K562 (cell line): ENCODE measurements around the gene ARL8A. TPM values are rescaled to one million over a fixed set of nuclear protein-coding genes. Genes with fewer than 3 reads are reported as not detected.

Experiments
- ATAC-seq: fragments of 200-7000 bp; cut with Tn5 transposase; 3 replicates; pipeline ENCODE4 v1.9.1; 2020; ENCODE audit warnings: moderate library complexity
- BruUV-seq: library from RNA; stranded (reverse); fragments of 400-500 nt; replicated peaks from 2 replicates; lab custom pipeline; 2021; lab: Mats Ljungman, UMichigan
- CTCF ChIA-PET: fragments of 300-600 bp; formaldehyde crosslinking; extraction: SDS; loops from one replicate; lab custom pipeline; 2021; ENCODE audit warnings: low intra/inter-chr PET ratio; lab: Yijun Ruan, JAX
- POLR2A ChIA-PET: fragments of 300-600, 350-650 bp; sonication (Branson Sonifier 250); formaldehyde crosslinking; extraction: SDS; loops from one replicate; lab custom pipeline; 2021; ENCODE audit warnings: antibody characterized with exemption, inconsistent platforms; lab: Yijun Ruan, JAX
- DNase-seq, 4 experiments: peaks; one replicate each; pipeline versions ENCODE4 v3.0.0 to v3.0.0-alpha.2; 2011 to 2018; ENCODE audit warnings: low spot score in 3 of 4, mixed read lengths in 3 of 4; ENCODE audit errors: extremely low read depth in 1 of 4
- FAIRE-seq: peaks from 2 replicates; lab custom pipeline; 2011; peaks lifted over from hg19 to GRCh38; lab: Jason Lieb, UNC
- H2AFZ ChIP-seq: 2 replicates; pipeline ENCODE4 v1.6.0; 2011; ENCODE audit warnings: low read depth, low read length, control low read depth, inconsistent platforms
- H3K27ac ChIP-seq: fragments of 200-600 bp; 3 replicates; pipeline ENCODE4 v1.8.0; 2011; ENCODE audit warnings: low read depth, mild to moderate bottlenecking, control low read depth, inconsistent platforms, low read length, moderate library complexity, mixed read lengths; ENCODE audit errors: extremely low read depth
- H3K27me3 ChIP-seq, 2 experiments: fragments of 300-600 bp in 1 of 2; 2 replicates in 1 of 2; 3 replicates in 1 of 2; pipeline versions ENCODE4 v1.6.0 to v1.8.0; 2011; ENCODE audit warnings: inconsistent platforms in 2 of 2, low read length in 2 of 2, mild to moderate bottlenecking in 1 of 2, mixed read lengths in 1 of 2, moderate library complexity in 1 of 2; ENCODE audit not compliant: control insufficient read depth in 2 of 2, insufficient read depth in 2 of 2
- H3K36me3 ChIP-seq: fragments of 300-600 bp; 3 replicates; pipeline ENCODE4 v1.8.0; 2011; ENCODE audit warnings: mild to moderate bottlenecking, low read length, inconsistent platforms; ENCODE audit not compliant: control insufficient read depth, insufficient read depth
- H3K4me1 ChIP-seq, 2 experiments: fragments of 200-600 bp in 1 of 2; replicated peaks in 1 of 2; 2 replicates in 1 of 2; 3 replicates in 1 of 2; pipeline versions ENCODE4 v1.5.1 to v1.8.0; 2011; ENCODE audit warnings: inconsistent platforms in 2 of 2, low read length in 2 of 2, mild to moderate bottlenecking in 1 of 2, mixed read lengths in 1 of 2, moderate library complexity in 1 of 2; ENCODE audit not compliant: control insufficient read depth in 2 of 2, insufficient read depth in 2 of 2
- H3K4me2 ChIP-seq: 2 replicates; pipeline ENCODE4 v1.6.1; 2011; ENCODE audit warnings: low read length, control low read depth, inconsistent platforms, mixed read lengths; ENCODE audit not compliant: insufficient read depth
- H3K4me3 ChIP-seq: fragments of 200-600 bp; sonication (generic), shearing (Covaris generic); 2 replicates; pipeline ENCODE4 v1.5.1; 2016; ENCODE audit warnings: control low read depth, inconsistent platforms
- H3K79me2 ChIP-seq: fragments of 200-600 bp; 3 replicates; pipeline ENCODE4 v1.8.0; 2011; ENCODE audit warnings: low read length, inconsistent platforms; ENCODE audit not compliant: control insufficient read depth, insufficient read depth
- H3K9ac ChIP-seq, 2 experiments: 2 replicates each; pipeline versions ENCODE4 v1.6.0 to v1.6.1; 2011; ENCODE audit warnings: low read depth in 2 of 2, low read length in 2 of 2, control low read depth in 1 of 2, inconsistent platforms in 1 of 2, mild to moderate bottlenecking in 1 of 2, mixed read lengths in 1 of 2; ENCODE audit not compliant: insufficient read depth in 1 of 2
- H3K9me1 ChIP-seq: one replicate; pipeline ENCODE4 v1.6.0; 2011; ENCODE audit warnings: inconsistent platforms, mild to moderate bottlenecking, low read length, moderate library complexity; ENCODE audit not compliant: control insufficient read depth, insufficient read depth
- H3K9me3 ChIP-seq: replicated peaks from 2 replicates; pipeline ENCODE4 v1.5.1; 2011; ENCODE audit warnings: low read depth, low read length, inconsistent platforms; ENCODE audit not compliant: control insufficient read depth, insufficient read depth
- H4K20me1 ChIP-seq: replicated peaks from 2 replicates; pipeline ENCODE4 v1.6.1; 2011; ENCODE audit warnings: low read length, inconsistent platforms, mixed read lengths; ENCODE audit not compliant: control insufficient read depth, insufficient read depth
- ELF4 ChIP-seq: fragments of 450-650 bp; formaldehyde crosslinking; IDR thresholded peaks from 2 replicates; pipeline ENCODE4 v1.4.0; 2022; ENCODE audit warnings: missing genetic modification characterization
- ILF3 ChIP-seq: fragments of 450-650 bp; IDR thresholded peaks from 2 replicates; pipeline ENCODE4 v1.6.1; 2018; ENCODE audit warnings: antibody characterized with exemption, mild to moderate bottlenecking, moderate library complexity, borderline replicate concordance
- JUN ChIP-seq, 2 experiments: sonication (generic) in 1 of 2; formaldehyde crosslinking in 1 of 2; IDR thresholded peaks; 2 replicates each; pipeline versions ENCODE4 v1.6.1 to v1.8.0; 2012 to 2022; ENCODE audit warnings: borderline replicate concordance in 2 of 2, mild to moderate bottlenecking in 2 of 2, improper control_type of control experiment in 1 of 2, low read depth in 1 of 2, low read length in 1 of 2, missing genetic modification reagents in 1 of 2
- KLF6 ChIP-seq: fragments of 250-450 bp; sonication (Bioruptor Pico); IDR thresholded peaks from 2 replicates; pipeline ENCODE4 v1.4.0; 2020; ENCODE audit warnings: mild to moderate bottlenecking, moderate library complexity, borderline replicate concordance
- MIER1 ChIP-seq: fragments of 450-650 bp; IDR thresholded peaks from 2 replicates; pipeline ENCODE4 v1.6.1; 2016; ENCODE audit warnings: antibody characterized with exemption, mild to moderate bottlenecking, low read depth
- NONO ChIP-seq, 2 experiments: fragments of 200-400 bp in 1 of 2; fragments of 450-650 bp in 1 of 2; formaldehyde crosslinking in 1 of 2; IDR thresholded peaks; 2 replicates each; pipeline ENCODE4 v1.6.1; 2017; ENCODE audit warnings: low read depth in 2 of 2, mild to moderate bottlenecking in 2 of 2, moderate library complexity in 2 of 2, low read length in 1 of 2
- PYGO2 ChIP-seq: fragments of 450-650 bp; IDR thresholded peaks from 2 replicates; pipeline ENCODE4 v1.6.1; 2016; ENCODE audit warnings: mild to moderate bottlenecking, missing genetic modification characterization, moderate library complexity, missing compliant biosample characterization
- RNF2 ChIP-seq: sonication (generic); IDR thresholded peaks from 2 replicates; pipeline ENCODE4 v1.6.1; 2016
- TEAD2 ChIP-seq: fragments of 450-650 bp; IDR thresholded peaks from 2 replicates; pipeline ENCODE4 v1.6.1; 2016; ENCODE audit warnings: missing genetic modification characterization, control low read depth, missing compliant biosample characterization
- WGBS: fragments of 100-300 bp; shearing (Covaris generic); methylation state at CpG from one replicate; pipeline ENCODE4 v1.1.6; 2016; ENCODE audit warnings: low coverage, mixed read lengths; ENCODE audit not compliant: insufficient coverage; ENCODE audit errors: missing lambda C conversion rate; 5-methylcytosine and 5-hydroxymethylcytosine counted together
- in situ Hi-C: fragments of 300-500 bp; cut with MboI; formaldehyde crosslinking; loops from 4 replicates; pipeline ENCODE4 v1.15.0; 2018; ENCODE audit warnings: inconsistent platforms, mixed read lengths
- intact Hi-C: fragments of 100-400 bp; cut with micrococcal nuclease; formaldehyde crosslinking; loops from 2 replicates; pipeline ENCODE4 v1.14.2; 2022
- polyA plus RNA-seq, 8 experiments: library from polyadenylated mRNA; depleted of rRNA in 4 of 8; stranded (reverse) in 5 of 8; unstranded in 3 of 8; fragments of >200 nt; fragmentation: Nextera tagmentation in 2 of 8; fragmentation: Illumina TruSeq in 1 of 8; extraction: Ambion mirVana in 2 of 8; extraction: Trizol in 1 of 8; gene quantifications; 2 replicates each; pipeline versions ENCODE4 v1.2.1 to v1.2.3, GENCODE V29; 2011 to 2014; ENCODE audit warnings: inconsistent platforms in 1 of 8, missing spikeins in 1 of 8
- total RNA-seq, 7 experiments: library from RNA; depleted of rRNA in 6 of 7; stranded (reverse); fragments of >200 nt in 6 of 7; fragmentation: Illumina TruSeq in 2 of 7; extraction: Trizol in 2 of 7; gene quantifications; 2 replicates each; pipeline versions ENCODE4 v1.2.1 to v1.2.3, GENCODE V29; 2011 to 2021; ENCODE audit warnings: low replicate concordance in 1 of 7
- TF ChIP-seq, protein P1 (sequence below): fragments of 200-600 bp; sonication (generic); IDR thresholded peaks from one replicate; pipeline ENCODE4 v1.6.1; 2012; ENCODE audit warnings: mild to moderate bottlenecking, low read depth, low read length, inconsistent platforms

Gene ARL8A
- total and polyA plus RNA-seq, 9 of the 15 experiments (the other 6 are each of a cell fraction or from before 2014, with no cell fraction given), result 0.17 to 27.3 (median 15.6) TPM

- no TSS peak for BruUV-seq
- Histone ChIP-seq H3K4me3 (no peak within 1 kb of the TSS), H3K79me2 (no peaks in the 10 kb centered on the region), H2AFZ (no peak within 1 kb of the TSS), H3K9ac (no peak within 1 kb of the TSS), H4K20me1 (peaks cover 7% of the 10 kb centered on the region; the same call in 1 of the 2 replicates), H3K27me3 (peaks cover 14 to 46% of the 10 kb centered on the region in 2 experiments; a peak in 4 of 5 replicates), H3K4me1 (peaks cover 2 to 20% of the 10 kb centered on the region in 2 experiments; a peak in 4 of 5 replicates), H3K9me1 (peaks cover 3% of the 10 kb centered on the region), H3K36me3 (no peaks in the 10 kb centered on the region), H3K27ac (no peak within 1 kb of the TSS), H3K4me2 (no peak within 1 kb of the TSS), H3K9me3 (no peaks in the 10 kb centered on the region)
- 12% methylated on average over 34 of the region's 61 CpGs for WGBS
- intact Hi-C loops (loop anchor here (1.0 kb wide), 1 partner anchor 122 kb away; no protein-coding TSS in a partner anchor), in situ Hi-C loops (no loop called here)
- ATAC-seq, result no peak
- ChIA-PET POLR2A (interaction anchor here (1.6 kb wide), 1 partner anchor 14 kb away, joined by 6 read pairs; no protein-coding TSS in a partner anchor), CTCF (interaction anchor here (1.5 to 1.9 kb wide), 3 partner anchors 18 to 406 kb away, joined by 4 to 15 read pairs (median 5); no protein-coding TSS in a partner anchor)
- no peak for DNase-seq
- no peak for FAIRE-seq
- no peak for TF ChIP-seq ELF4 (CRISPR knock-in tag)
- no peak for TF ChIP-seq RNF2
- no peak for TF ChIP-seq TEAD2 (tag)
- no peak for TF ChIP-seq JUN (IDR thresholded peaks at IDR 0.05; ENCODE audit: borderline replicate concordance, low read depth, low read length)
- TF ChIP-seq JUN (CRISPR knock-in tag; IDR thresholded peaks at IDR 0.05; ENCODE audit: borderline replicate concordance), result no peak
- TF ChIP-seq NONO (IDR thresholded peaks at IDR 0.05; ENCODE audit: low read depth in 2 of 2, low read length in 1 of 2), result no peak
- no peak for TF ChIP-seq KLF6
- no peak for TF ChIP-seq ILF3
- no peak for TF ChIP-seq MIER1
- TF ChIP-seq PYGO2 (tag), result no peak
- TF ChIP-seq, protein P1, sequence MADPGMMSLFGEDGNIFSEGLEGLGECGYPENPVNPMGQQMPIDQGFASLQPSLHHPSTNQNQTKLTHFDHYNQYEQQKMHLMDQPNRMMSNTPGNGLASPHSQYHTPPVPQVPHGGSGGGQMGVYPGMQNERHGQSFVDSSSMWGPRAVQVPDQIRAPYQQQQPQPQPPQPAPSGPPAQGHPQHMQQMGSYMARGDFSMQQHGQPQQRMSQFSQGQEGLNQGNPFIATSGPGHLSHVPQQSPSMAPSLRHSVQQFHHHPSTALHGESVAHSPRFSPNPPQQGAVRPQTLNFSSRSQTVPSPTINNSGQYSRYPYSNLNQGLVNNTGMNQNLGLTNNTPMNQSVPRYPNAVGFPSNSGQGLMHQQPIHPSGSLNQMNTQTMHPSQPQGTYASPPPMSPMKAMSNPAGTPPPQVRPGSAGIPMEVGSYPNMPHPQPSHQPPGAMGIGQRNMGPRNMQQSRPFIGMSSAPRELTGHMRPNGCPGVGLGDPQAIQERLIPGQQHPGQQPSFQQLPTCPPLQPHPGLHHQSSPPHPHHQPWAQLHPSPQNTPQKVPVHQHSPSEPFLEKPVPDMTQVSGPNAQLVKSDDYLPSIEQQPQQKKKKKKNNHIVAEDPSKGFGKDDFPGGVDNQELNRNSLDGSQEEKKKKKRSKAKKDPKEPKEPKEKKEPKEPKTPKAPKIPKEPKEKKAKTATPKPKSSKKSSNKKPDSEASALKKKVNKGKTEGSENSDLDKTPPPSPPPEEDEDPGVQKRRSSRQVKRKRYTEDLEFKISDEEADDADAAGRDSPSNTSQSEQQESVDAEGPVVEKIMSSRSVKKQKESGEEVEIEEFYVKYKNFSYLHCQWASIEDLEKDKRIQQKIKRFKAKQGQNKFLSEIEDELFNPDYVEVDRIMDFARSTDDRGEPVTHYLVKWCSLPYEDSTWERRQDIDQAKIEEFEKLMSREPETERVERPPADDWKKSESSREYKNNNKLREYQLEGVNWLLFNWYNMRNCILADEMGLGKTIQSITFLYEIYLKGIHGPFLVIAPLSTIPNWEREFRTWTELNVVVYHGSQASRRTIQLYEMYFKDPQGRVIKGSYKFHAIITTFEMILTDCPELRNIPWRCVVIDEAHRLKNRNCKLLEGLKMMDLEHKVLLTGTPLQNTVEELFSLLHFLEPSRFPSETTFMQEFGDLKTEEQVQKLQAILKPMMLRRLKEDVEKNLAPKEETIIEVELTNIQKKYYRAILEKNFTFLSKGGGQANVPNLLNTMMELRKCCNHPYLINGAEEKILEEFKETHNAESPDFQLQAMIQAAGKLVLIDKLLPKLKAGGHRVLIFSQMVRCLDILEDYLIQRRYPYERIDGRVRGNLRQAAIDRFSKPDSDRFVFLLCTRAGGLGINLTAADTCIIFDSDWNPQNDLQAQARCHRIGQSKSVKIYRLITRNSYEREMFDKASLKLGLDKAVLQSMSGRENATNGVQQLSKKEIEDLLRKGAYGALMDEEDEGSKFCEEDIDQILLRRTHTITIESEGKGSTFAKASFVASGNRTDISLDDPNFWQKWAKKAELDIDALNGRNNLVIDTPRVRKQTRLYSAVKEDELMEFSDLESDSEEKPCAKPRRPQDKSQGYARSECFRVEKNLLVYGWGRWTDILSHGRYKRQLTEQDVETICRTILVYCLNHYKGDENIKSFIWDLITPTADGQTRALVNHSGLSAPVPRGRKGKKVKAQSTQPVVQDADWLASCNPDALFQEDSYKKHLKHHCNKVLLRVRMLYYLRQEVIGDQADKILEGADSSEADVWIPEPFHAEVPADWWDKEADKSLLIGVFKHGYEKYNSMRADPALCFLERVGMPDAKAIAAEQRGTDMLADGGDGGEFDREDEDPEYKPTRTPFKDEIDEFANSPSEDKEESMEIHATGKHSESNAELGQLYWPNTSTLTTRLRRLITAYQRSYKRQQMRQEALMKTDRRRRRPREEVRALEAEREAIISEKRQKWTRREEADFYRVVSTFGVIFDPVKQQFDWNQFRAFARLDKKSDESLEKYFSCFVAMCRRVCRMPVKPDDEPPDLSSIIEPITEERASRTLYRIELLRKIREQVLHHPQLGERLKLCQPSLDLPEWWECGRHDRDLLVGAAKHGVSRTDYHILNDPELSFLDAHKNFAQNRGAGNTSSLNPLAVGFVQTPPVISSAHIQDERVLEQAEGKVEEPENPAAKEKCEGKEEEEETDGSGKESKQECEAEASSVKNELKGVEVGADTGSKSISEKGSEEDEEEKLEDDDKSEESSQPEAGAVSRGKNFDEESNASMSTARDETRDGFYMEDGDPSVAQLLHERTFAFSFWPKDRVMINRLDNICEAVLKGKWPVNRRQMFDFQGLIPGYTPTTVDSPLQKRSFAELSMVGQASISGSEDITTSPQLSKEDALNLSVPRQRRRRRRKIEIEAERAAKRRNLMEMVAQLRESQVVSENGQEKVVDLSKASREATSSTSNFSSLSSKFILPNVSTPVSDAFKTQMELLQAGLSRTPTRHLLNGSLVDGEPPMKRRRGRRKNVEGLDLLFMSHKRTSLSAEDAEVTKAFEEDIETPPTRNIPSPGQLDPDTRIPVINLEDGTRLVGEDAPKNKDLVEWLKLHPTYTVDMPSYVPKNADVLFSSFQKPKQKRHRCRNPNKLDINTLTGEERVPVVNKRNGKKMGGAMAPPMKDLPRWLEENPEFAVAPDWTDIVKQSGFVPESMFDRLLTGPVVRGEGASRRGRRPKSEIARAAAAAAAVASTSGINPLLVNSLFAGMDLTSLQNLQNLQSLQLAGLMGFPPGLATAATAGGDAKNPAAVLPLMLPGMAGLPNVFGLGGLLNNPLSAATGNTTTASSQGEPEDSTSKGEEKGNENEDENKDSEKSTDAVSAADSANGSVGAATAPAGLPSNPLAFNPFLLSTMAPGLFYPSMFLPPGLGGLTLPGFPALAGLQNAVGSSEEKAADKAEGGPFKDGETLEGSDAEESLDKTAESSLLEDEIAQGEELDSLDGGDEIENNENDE, result no peak
Measured at GRCh38 chr1:202193614-202194327, 49.2 kb upstream of the ARL8A start, which contains the start of gene LGR6. LGR6 (plus strand) TSS chr1:202193799; CDS start chr1:202193990, 191 bp downstream.
